Skeletal muscle tissue (tissue), 4 donors: Measurements from ENCODE around the gene PKP1. TPM values are rescaled to one million over a fixed set of nuclear protein-coding genes. Genes with fewer than 3 reads are reported as not detected.

Experiments used
- H3K27ac ChIP-seq: one replicate; pipeline ENCODE4 v1.7.0; 2013; ENCODE audit warnings: mild to moderate bottlenecking, low read depth, low read length, inconsistent platforms
- H3K27me3 ChIP-seq, 3 donors: one replicate each; pipeline ENCODE4 v1.7.0; 2013; ENCODE audit warnings: low read length in 3 of 3; ENCODE audit not compliant: control insufficient read depth in 3 of 3, insufficient read depth in 3 of 3
- H3K36me3 ChIP-seq, 3 donors: one replicate each; pipeline ENCODE4 v1.7.0; 2013; ENCODE audit warnings: low read length in 3 of 3; ENCODE audit not compliant: control insufficient read depth in 3 of 3, insufficient read depth in 3 of 3
- H3K4me1 ChIP-seq, 3 donors: one replicate each; pipeline ENCODE4 v1.7.0; 2013; ENCODE audit warnings: low read length in 3 of 3, mild to moderate bottlenecking in 3 of 3; ENCODE audit not compliant: control insufficient read depth in 3 of 3, insufficient read depth in 3 of 3
- H3K4me3 ChIP-seq, 3 donors: one replicate each; pipeline ENCODE4 v1.7.0; 2013; ENCODE audit warnings: low read length in 3 of 3
- H3K9ac ChIP-seq, 3 donors: one replicate each; pipeline ENCODE4 v1.7.0; 2013; ENCODE audit warnings: low read length in 3 of 3, mild to moderate bottlenecking in 3 of 3, moderate library complexity in 2 of 3, low read depth in 1 of 3
- H3K9me3 ChIP-seq, 3 donors: one replicate each; pipeline ENCODE4 v1.7.0; 2013; ENCODE audit warnings: low read length in 3 of 3; ENCODE audit not compliant: control insufficient read depth in 3 of 3
- total RNA-seq: library from RNA; depleted of rRNA; stranded (reverse); fragments of >200 nt; gene quantifications from one replicate; pipeline ENCODE4 v1.2.3, GENCODE V29; 2014
- donor health status: Osteomylitis.

Gene PKP1
- total RNA-seq, 1 donor from 2014 or later = 3.7 TPM

DNA sequence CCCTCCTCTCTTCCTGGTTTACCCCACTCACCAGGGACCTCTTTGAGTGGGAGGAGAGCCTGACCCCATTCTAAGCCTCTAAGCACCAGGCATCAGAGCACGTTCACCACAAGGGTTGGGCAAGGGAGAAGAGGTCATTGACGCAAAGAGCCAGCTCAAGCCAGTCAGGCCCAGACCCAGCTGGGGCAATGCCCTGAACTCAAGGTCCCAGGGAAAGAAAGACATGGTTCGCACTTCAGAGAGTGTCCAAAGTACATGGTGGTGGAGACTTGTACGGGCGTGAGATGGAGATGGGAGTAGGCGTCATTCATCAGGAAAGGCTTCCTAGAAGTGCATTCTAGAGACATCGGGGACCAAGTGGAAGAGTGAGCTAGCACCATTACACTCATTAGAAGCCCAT, 7.2 kb downstream of the PKP1 start:
- peaks cover 17 to 45% (median 24%) of the 10 kb centered on the region in 3 donors for H3K27me3 ChIP-seq
- H3K9me3 ChIP-seq = no peaks in the 10 kb centered on the region
- H3K36me3 ChIP-seq = no peaks in the 10 kb centered on the region
- H3K9ac ChIP-seq = no peak overlapping the region
- no peak overlapping the region for H3K27ac ChIP-seq
- H3K4me1 ChIP-seq = no peaks in the 10 kb centered on the region
- no peak overlapping the region for H3K4me3 ChIP-seq

GRCh38 chr1:201291916-201292315, 8.6 kb downstream of the PKP1 start:
- peaks cover 16 to 43% (median 19%) of the 10 kb centered on the region in 3 donors for H3K27me3 ChIP-seq
- no peak overlapping the region for H3K9ac ChIP-seq
- no peaks in the 10 kb centered on the region for H3K4me1 ChIP-seq
- H3K27ac ChIP-seq = no peak overlapping the region
- no peak overlapping the region for H3K4me3 ChIP-seq
- no peaks in the 10 kb centered on the region for H3K36me3 ChIP-seq
- H3K9me3 ChIP-seq = no peaks in the 10 kb centered on the region

DNA sequence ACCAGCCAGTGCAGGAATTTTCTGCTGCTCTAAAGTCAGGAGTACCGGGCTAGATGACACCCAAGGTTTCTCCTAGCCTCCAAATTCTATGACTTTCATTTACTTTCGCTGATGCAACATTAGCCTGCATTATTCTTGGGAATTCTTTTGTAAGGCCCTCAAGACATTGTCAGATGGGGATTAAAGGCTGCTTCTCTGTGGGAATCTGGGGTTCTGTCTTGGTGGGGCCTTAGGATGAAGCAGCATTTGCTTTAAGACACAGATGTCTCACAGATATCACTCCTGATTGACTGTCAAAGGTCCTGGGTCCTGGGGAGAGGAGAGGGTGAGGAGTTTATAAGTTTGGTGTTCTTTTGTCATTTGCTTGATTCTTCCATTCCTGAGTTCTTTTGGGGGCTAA, 11.6 kb downstream of the PKP1 start:
- Histone ChIP-seq H3K9ac (no peak overlapping the region), H3K4me3 (no peak overlapping the region), H3K9me3 (no peaks in the 10 kb centered on the region), H3K4me1 (no peaks in the 10 kb centered on the region), H3K27ac (no peak overlapping the region), H3K36me3 (no peaks in the 10 kb centered on the region), H3K27me3 (peaks cover 16 to 22% (median 22%) of the 10 kb centered on the region in 3 donors)

- Histone ChIP-seq H3K4me1 (no peaks in the 10 kb centered on the region), H3K27ac (no peak overlapping the region), H3K9ac (no peak overlapping the region), H3K36me3 (no peaks in the 10 kb centered on the region), H3K27me3 (peaks cover 11 to 22% (median 19%) of the 10 kb centered on the region in 3 donors), H3K9me3 (no peaks in the 10 kb centered on the region), H3K4me3 (no peak overlapping the region)
Measured at GRCh38 chr1:201295346-201295745, 12.0 kb downstream of the PKP1 start.

DNA sequence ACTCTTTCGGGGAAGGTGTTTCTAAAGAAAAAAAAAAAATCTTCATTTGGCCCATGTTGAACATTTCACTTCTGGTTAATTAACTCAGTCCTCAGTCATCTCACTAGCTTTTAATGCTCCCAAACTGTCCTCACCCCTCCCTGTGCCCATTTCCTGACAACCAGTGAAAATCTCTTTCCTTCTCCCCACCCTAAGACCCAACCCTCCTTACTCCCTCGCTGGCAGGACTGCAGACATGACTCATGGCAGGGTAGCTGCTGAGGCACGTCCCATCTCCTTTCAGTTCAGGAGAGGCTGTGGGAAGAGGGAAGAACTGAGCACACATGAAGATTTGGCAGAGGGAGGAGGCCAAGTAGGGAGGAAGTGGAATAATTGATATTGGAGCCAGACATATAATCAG, 12.6 kb downstream of the PKP1 start:
- H3K27ac ChIP-seq = no peak overlapping the region
- no peaks in the 10 kb centered on the region for H3K36me3 ChIP-seq
- H3K4me3 ChIP-seq = no peak overlapping the region
- H3K4me1 ChIP-seq = peaks cover 0 to 2% (median 0%) of the 10 kb centered on the region in 3 donors
- H3K27me3 ChIP-seq = peaks cover 11 to 19% (median 15%) of the 10 kb centered on the region in 3 donors
- H3K9me3 ChIP-seq = no peaks in the 10 kb centered on the region
- no peak overlapping the region for H3K9ac ChIP-seq

GRCh38 chr1:201296352-201296751, 13.0 kb downstream of the PKP1 start:
- no peaks in the 10 kb centered on the region for H3K9me3 ChIP-seq
- H3K9ac ChIP-seq = no peak overlapping the region
- H3K36me3 ChIP-seq = no peaks in the 10 kb centered on the region
- no peak overlapping the region for H3K4me3 ChIP-seq
- H3K27me3 ChIP-seq = peaks cover 11 to 19% (median 12%) of the 10 kb centered on the region in 3 donors
- H3K27ac ChIP-seq = no peak overlapping the region
- H3K4me1 ChIP-seq = peaks cover 0 to 2% (median 0%) of the 10 kb centered on the region in 3 donors

DNA sequence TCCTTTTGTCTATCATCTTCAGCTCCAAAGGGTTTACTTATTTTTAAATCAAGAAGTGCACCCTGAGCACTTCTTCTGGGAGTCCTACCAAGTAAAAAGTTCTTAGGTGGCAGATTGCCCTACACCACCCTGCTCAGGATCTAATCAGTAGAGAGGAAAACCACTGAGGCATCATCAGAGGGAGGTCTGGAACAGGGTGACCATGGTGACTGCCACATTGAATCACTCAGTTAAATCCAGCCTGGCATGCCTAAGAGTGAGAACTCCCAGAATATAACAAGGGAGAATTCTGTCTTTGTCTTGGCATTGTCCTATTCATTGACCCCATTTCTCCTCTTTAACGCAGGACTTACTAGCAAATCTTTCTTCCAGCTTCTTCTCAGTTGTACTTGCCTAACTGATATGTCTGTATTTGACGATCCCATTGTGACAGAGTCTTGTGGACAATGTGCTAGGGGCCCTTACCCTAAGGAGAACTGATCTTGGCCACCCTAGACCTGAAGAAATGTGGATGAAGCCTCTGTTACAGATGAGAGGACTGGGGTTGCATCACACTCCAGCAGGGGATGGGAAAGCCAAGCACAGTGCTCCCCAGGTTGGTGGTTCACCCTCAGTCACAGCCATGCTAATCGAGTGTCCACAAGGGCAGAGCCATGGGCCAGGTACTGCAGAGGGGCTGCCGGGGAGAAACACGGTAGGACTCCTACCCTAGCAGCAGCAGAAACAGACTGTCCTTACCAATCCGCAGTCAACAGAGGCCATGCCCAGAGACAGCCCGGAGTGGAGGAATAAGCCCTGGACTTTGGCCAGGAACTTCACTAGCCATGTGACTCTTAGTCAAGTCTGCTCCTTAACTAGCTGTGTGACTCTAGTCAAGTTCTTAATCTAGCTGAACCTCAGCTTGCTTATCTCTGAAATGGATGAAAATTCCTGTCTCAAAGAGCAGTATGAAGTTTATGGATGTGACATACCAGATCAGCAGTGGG, 15.4 kb downstream of the PKP1 start:
- H3K9me3 ChIP-seq = no peaks in the 10 kb centered on the region
- no peaks in the 10 kb centered on the region for H3K36me3 ChIP-seq
- no peak overlapping the region for H3K4me3 ChIP-seq
- peaks cover 8 to 15% (median 10%) of the 10 kb centered on the region in 3 donors for H3K27me3 ChIP-seq
- no peak overlapping the region for H3K9ac ChIP-seq
- H3K4me1 ChIP-seq = peaks cover 0 to 2% (median 0%) of the 10 kb centered on the region in 3 donors
- H3K27ac ChIP-seq = no peak overlapping the region

DNA sequence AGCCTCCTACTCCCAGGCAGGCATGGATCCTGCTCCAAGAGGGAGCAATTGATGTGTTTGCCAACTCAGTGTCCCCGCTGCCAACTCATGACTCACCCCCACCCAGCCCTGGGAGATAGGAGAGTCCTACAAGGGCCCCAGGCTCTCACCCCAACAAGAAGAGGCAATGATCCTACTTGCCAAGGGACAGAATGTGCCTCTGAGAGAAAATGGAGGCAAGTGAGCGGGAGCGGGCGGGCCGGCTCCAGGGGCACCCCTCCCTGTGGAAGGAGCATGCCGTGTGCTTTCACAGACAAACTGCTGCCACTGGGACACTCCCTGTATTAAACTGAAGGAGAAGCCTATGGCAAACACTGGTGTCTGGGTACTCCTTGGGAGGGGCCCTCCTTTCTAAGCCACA, 16.7 kb downstream of the PKP1 start:
- Histone ChIP-seq H3K4me1 (peaks cover 0 to 2% (median 0%) of the 10 kb centered on the region in 3 donors), H3K9ac (no peak overlapping the region), H3K27ac (no peak overlapping the region), H3K36me3 (no peaks in the 10 kb centered on the region), H3K9me3 (no peaks in the 10 kb centered on the region), H3K4me3 (no peak overlapping the region), H3K27me3 (peaks cover 9 to 14% (median 10%) of the 10 kb centered on the region in 3 donors)

GRCh38 chr1:201300641-201301040, 17.3 kb downstream of the PKP1 start:
- Histone ChIP-seq H3K9me3 (no peaks in the 10 kb centered on the region), H3K4me3 (no peak overlapping the region), H3K27ac (no peak overlapping the region), H3K36me3 (no peaks in the 10 kb centered on the region), H3K9ac (no peak overlapping the region), H3K4me1 (peaks cover 0 to 2% (median 0%) of the 10 kb centered on the region in 3 donors), H3K27me3 (peaks cover 5 to 13% (median 10%) of the 10 kb centered on the region in 3 donors)
